GM10266 (cell line): ENCODE data around the gene NKX2-2.

Experiments used
- DNase-seq: peaks from one replicate; pipeline ENCODE4 v3.0.0; 2012; ENCODE audit errors: extremely low spot score
- TF ChIP-seq, protein P1 (sequence below): IDR thresholded peaks from 2 replicates; pipeline ENCODE4 v1.5.1; 2012; ENCODE audit warnings: mild to moderate bottlenecking, low read depth; ENCODE audit not compliant: control insufficient read depth, insufficient read depth; ENCODE audit errors: missing control alignments

Gene NKX2-2

DNA sequence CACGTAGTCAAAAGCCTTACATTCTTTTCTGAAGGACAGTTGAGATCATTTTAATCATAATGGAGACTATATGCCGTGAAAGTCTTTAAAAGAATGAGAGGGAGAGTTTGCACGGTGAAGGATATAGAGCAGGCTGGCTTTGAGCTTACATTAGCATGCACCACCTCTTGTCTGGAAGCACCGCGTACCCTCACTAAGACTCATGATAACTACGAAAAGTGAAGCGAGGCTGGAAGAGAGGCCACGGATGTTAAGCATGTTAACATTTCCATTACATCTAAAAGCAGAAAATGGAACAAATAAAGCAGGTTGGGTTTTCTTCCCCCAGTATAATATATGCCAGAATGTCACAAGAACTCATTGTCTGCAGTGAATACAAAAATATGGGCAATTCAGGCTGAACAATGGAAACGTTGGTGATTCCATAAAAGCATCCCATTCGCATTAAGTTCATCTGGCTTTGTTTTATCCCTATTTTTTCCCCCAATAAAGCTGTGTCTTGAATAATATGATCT, 40.6 kb upstream of the NKX2-2 start:
- DNase-seq, result no peak
- TF ChIP-seq, protein P1, sequence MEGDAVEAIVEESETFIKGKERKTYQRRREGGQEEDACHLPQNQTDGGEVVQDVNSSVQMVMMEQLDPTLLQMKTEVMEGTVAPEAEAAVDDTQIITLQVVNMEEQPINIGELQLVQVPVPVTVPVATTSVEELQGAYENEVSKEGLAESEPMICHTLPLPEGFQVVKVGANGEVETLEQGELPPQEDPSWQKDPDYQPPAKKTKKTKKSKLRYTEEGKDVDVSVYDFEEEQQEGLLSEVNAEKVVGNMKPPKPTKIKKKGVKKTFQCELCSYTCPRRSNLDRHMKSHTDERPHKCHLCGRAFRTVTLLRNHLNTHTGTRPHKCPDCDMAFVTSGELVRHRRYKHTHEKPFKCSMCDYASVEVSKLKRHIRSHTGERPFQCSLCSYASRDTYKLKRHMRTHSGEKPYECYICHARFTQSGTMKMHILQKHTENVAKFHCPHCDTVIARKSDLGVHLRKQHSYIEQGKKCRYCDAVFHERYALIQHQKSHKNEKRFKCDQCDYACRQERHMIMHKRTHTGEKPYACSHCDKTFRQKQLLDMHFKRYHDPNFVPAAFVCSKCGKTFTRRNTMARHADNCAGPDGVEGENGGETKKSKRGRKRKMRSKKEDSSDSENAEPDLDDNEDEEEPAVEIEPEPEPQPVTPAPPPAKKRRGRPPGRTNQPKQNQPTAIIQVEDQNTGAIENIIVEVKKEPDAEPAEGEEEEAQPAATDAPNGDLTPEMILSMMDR, result no peak

DNA sequence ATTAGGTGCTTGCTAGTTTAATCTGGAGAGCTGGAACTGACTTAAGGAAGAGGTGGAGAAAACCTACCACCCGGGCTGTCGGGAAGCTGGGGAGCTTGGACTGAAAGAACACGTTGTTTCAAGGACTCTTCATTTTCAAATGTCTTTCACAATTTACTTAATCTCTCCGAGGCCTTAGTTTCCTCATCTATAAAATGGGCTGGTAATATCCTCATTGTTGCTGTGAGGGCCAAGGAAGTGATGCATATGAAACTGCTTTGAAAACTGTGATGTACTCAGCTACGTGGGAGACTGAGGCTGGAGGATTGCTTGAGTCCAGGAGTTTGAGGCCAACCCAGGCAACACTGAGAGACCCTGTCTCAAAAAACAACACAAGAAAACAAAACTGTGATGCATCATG, 36.7 kb upstream of the NKX2-2 start:
- TF ChIP-seq, protein P1, result no peak
- no peak for DNase-seq

DNA sequence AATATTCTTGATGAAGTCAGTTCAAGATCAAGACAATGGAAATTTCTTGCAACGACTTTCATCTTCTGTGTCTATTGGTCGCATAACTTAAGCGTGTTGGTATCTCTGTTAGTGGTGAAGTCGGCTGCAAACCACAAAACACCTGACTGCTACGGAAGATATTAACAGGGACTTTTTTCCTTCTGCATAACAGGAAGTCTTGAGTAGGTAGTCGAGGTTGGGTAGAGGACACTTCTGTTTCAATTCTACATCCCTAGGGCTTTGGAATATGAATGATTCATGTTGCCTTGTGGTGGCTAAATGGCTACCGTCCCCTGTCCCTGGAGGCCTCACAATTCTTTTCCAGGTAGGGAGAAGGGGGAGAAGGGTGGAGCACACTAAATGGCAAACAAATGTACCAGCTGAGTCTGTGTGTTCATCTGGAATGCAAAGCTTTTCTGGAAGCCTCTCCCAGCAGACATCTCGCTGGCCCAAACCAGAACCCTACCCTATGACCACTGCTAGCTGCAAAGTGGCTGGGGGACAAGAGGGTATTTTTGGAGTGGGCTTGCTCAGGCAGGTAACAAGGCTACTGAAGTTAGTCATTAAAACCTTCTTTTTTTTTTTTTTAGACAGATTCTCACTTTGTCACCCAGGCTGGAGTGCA, 34.6 kb upstream of the NKX2-2 start:
- TF ChIP-seq, protein P1, result no peak
- DNase-seq, result no peak

DNA sequence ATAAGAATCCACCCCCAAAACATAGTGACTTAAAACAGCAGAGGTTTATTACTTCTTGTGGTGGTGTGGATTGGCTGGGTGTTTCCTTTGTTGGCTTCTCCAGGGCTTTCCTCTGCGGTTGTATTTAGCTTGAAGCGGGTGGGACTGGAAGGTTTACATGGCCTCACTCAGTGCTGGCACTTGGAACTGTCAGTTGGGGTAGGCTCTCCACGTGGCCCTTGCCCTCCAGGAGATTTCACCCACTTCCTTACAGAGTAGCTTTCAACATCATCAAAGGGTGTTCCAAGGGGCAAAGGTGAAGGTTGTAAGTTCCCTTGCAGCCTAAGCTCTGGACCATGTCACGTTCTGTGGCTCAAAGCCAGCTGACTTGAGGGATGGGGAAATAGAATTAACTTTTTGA, 32.5 kb upstream of the NKX2-2 start:
- no peak for DNase-seq
- TF ChIP-seq, protein P1, result no peak

DNA sequence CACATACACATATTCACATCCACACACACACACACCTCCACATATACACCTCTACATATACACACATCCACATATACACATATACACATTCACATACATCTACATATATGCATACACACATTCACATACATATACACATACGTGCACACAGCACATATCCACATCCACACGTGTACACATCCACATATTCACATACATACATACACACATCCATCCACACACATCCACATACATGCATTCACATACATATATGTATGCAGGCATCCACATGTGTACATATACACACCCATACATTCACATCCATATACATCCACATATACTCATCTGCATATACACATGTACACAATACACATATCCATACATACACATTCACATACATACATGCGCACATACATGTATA, 25.6 kb upstream of the NKX2-2 start:
- TF ChIP-seq, protein P1, result no peak
- DNase-seq, result no peak

DNA sequence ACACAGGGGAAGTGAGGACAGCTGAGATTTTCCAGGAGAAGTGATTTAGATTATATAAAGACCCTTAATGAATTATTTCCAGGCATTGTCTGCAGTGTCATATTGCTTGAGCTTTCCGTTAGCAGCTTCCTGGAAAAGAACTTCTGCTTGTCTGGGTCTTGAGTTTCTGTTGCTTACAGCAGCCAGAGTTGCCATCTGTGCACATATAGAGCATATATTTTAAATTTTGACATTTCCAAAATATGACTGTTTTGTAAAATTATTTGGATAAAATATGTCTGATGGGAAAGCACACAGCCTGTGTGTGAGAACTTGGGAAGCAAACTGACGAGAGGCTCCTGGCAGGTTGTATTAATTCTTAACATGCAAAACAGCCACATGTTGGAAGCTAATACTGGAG, 21.0 kb upstream of the NKX2-2 start:
- DNase-seq, result no peak
- TF ChIP-seq, protein P1, result no peak

DNA sequence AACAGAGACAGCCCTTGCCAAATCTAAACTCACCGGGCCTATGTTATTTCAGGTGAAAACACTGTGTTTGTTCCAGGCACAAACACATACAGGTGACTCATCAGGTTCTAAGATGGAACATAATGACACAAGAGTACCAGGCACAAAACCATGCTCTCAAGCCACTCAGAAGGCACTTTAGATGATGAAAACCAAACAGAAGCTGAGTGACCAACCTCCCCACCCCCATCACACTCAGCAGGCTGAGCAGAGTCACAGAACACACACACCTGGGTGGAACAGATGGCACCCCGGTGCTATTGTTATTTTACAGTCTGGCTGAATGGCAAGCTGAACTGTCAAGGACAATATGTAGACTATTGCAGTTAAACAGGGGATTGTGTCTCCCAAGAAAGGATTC, 20.6 kb upstream of the NKX2-2 start:
- TF ChIP-seq, protein P1, result no peak
- DNase-seq, result no peak
